GM21529 (cell line): ENCODE results near the gene GLRX3.
A peak's percentile ranks its signal among the peaks of the same experiment; 100 is the strongest.

Source experiments
- ATAC-seq: cut with Tn5 transposase; IDR thresholded peaks from one replicate; pipeline ENCODE4 v1.9.1; 2021; ENCODE audit not compliant: unreplicated experiment

The GLRX3 gene

GRCh38 chr10:130137659-130138478, 1.7 kb downstream of the GLRX3 start:
- ATAC-seq, result no peak

GRCh38 chr10:130138479-130138866, 2.3 kb downstream of the GLRX3 start:
- no peak for ATAC-seq

GRCh38 chr10:130140425-130140824, 4.2 kb downstream of the GLRX3 start:
- peak; percentile 25 for ATAC-seq

- ATAC-seq, result no peak
Measured at GRCh38 chr10:130141038-130141437, 4.8 kb downstream of the GLRX3 start.

- ATAC-seq, result peak; percentile 20
Measured at GRCh38 chr10:130141460-130141859, 5.3 kb downstream of the GLRX3 start.

GRCh38 chr10:130141878-130142277, 5.7 kb downstream of the GLRX3 start:
- peak; percentile 84 for ATAC-seq

- ATAC-seq, result no peak
Measured at GRCh38 chr10:130146042-130146441, 9.9 kb downstream of the GLRX3 start.

GRCh38 chr10:130159192-130159794, 23.1 kb downstream of the GLRX3 start:
- ATAC-seq, result no peak

- ATAC-seq, result peak; percentile 76
Measured at GRCh38 chr10:130160775-130161174, 24.6 kb downstream of the GLRX3 start.

GRCh38 chr10:130161331-130161730, 25.1 kb downstream of the GLRX3 start:
- ATAC-seq, result no peak

- no peak for ATAC-seq
Measured at GRCh38 chr10:130167193-130167592, 31.0 kb downstream of the GLRX3 start.

GRCh38 chr10:130167707-130168106, 31.5 kb downstream of the GLRX3 start:
- no peak for ATAC-seq

GRCh38 chr10:130169136-130169859, 33.1 kb downstream of the GLRX3 start:
- ATAC-seq, result no peak

- no peak for ATAC-seq
Measured at GRCh38 chr10:130171196-130171595, 35.0 kb downstream of the GLRX3 start.

GRCh38 chr10:130174328-130174727, 38.1 kb downstream of the GLRX3 start:
- no peak for ATAC-seq

GRCh38 chr10:130175074-130175473, 38.9 kb downstream of the GLRX3 start:
- no peak for ATAC-seq

- ATAC-seq, result no peak
Measured at GRCh38 chr10:130177250-130177649, 41.1 kb downstream of the GLRX3 start.

GRCh38 chr10:130179640-130180039, 43.4 kb downstream of the GLRX3 start:
- ATAC-seq, result no peak

- no peak for ATAC-seq
Measured at GRCh38 chr10:130180416-130180815, 44.2 kb downstream of the GLRX3 start.

- ATAC-seq, result no peak
Measured at GRCh38 chr10:130181858-130182257, 45.7 kb downstream of the GLRX3 start.

GRCh38 chr10:130185591-130185990, 49.4 kb downstream of the GLRX3 start:
- ATAC-seq, result no peak
